ENCODE measurements around the gene TSC22D1.
"Not testable (repeated sequence)": the region's sequence is repeated elsewhere in the genome, so short reads cannot be mapped to it uniquely, and the experiment has no call there.

TSC22D1 gene

GRCh38 chr13:44549476-44549875 lies 26.7 kb downstream of the TSC22D1 start:
- no peaks in the 10 kb centered on the region for H3K9me3 Mint-ChIP-seq
- CTCF ChIA-PET = no interaction called here
- no peak for DNase-seq
- H3K27ac Mint-ChIP-seq = no peak overlapping the region
- no peaks in the 10 kb centered on the region for H3K27me3 Mint-ChIP-seq
- no peaks in the 10 kb centered on the region for H3K36me3 Mint-ChIP-seq
- H3K4me1 Mint-ChIP-seq = no peaks in the 10 kb centered on the region
- no peak overlapping the region for H3K4me3 Mint-ChIP-seq

GRCh38 chr13:44546164-44546563 lies 30.0 kb downstream of the TSC22D1 start:
- Mint-ChIP-seq H3K4me3 (no peak overlapping the region), H3K27ac (no peak overlapping the region), H3K27me3 (no peaks in the 10 kb centered on the region), H3K4me1 (no peaks in the 10 kb centered on the region), H3K36me3 (no peaks in the 10 kb centered on the region), H3K9me3 (no peaks in the 10 kb centered on the region)
- no peak for DNase-seq
- CTCF ChIA-PET = no interaction called here

GRCh38 chr13:44543369-44543768 lies 32.8 kb downstream of the TSC22D1 start:
- no peak for DNase-seq
- Mint-ChIP-seq H3K27ac (no peak overlapping the region), H3K4me1 (no peaks in the 10 kb centered on the region), H3K36me3 (peaks cover 2% of the 10 kb centered on the region), H3K9me3 (no peaks in the 10 kb centered on the region), H3K27me3 (no peaks in the 10 kb centered on the region), H3K4me3 (no peak overlapping the region)
- CTCF ChIA-PET = no interaction called here

- CTCF ChIA-PET = no interaction called here
- Mint-ChIP-seq H3K4me1 (peaks cover 1% of the 10 kb centered on the region), H3K27ac (no peak overlapping the region), H3K9me3 (no peaks in the 10 kb centered on the region), H3K27me3 (no peaks in the 10 kb centered on the region), H3K36me3 (peaks cover 3% of the 10 kb centered on the region), H3K4me3 (no peak overlapping the region)
- DNase-seq = no peak
These were observed 33.8 kb downstream of the TSC22D1 start for GRCh38 chr13:44542361-44542760.

GRCh38 chr13:44541601-44542000 lies 34.5 kb downstream of the TSC22D1 start:
- no peak overlapping the region for H3K27ac Mint-ChIP-seq
- CTCF ChIA-PET = no interaction called here

GRCh38 chr13:44540761-44541434 lies 35.2 kb downstream of the TSC22D1 start:
- no peaks in the 10 kb centered on the region for H3K9me3 Mint-ChIP-seq
- peaks cover 3% of the 10 kb centered on the region for H3K4me1 Mint-ChIP-seq
- no peaks in the 10 kb centered on the region for H3K27me3 Mint-ChIP-seq
- no peak overlapping the region for H3K4me3 Mint-ChIP-seq
- CTCF ChIA-PET = no interaction called here
- H3K27ac Mint-ChIP-seq = no peak overlapping the region
- no peak for DNase-seq
- H3K36me3 Mint-ChIP-seq = peaks cover 3% of the 10 kb centered on the region

More at GRCh38 chr13:44541601-44542000, 34.5 kb downstream of the TSC22D1 start:
- peaks cover 3% of the 10 kb centered on the region for H3K36me3 Mint-ChIP-seq
- no peak for DNase-seq
- H3K9me3 Mint-ChIP-seq = no peaks in the 10 kb centered on the region
- H3K4me3 Mint-ChIP-seq = no peak overlapping the region
- peaks cover 3% of the 10 kb centered on the region for H3K4me1 Mint-ChIP-seq
- no peaks in the 10 kb centered on the region for H3K27me3 Mint-ChIP-seq

- no peak for DNase-seq
- H3K9me3 Mint-ChIP-seq = no peaks in the 10 kb centered on the region
- H3K36me3 Mint-ChIP-seq = peaks cover 3% of the 10 kb centered on the region
- H3K4me1 Mint-ChIP-seq = peaks cover 3% of the 10 kb centered on the region
- no peaks in the 10 kb centered on the region for H3K27me3 Mint-ChIP-seq
- no peak overlapping the region for H3K4me3 Mint-ChIP-seq
- CTCF ChIA-PET = no interaction called here
- H3K27ac Mint-ChIP-seq = no peak overlapping the region
These were observed 38.9 kb downstream of the TSC22D1 start for GRCh38 chr13:44537248-44537647.

GRCh38 chr13:44523146-44524015 lies 52.7 kb downstream of the TSC22D1 start:
- H3K9me3 Mint-ChIP-seq = no peaks in the 10 kb centered on the region
- H3K4me1 Mint-ChIP-seq = no peaks in the 10 kb centered on the region
- H3K4me3 Mint-ChIP-seq = no peak overlapping the region
- no peak overlapping the region for H3K27ac Mint-ChIP-seq
- DNase-seq = no peak
- no peaks in the 10 kb centered on the region for H3K36me3 Mint-ChIP-seq
- H3K27me3 Mint-ChIP-seq = no peaks in the 10 kb centered on the region
- CTCF ChIA-PET = interaction anchor here (0.7 kb wide), 1 partner anchor 51 kb away, joined by 3 read pairs; no protein-coding TSS in a partner anchor

GRCh38 chr13:44519642-44520041 lies 56.5 kb downstream of the TSC22D1 start:
- no peaks in the 10 kb centered on the region for H3K9me3 Mint-ChIP-seq
- no peak overlapping the region for H3K4me3 Mint-ChIP-seq
- no peak for DNase-seq
- H3K27me3 Mint-ChIP-seq = no peaks in the 10 kb centered on the region
- no peak overlapping the region for H3K27ac Mint-ChIP-seq
- H3K36me3 Mint-ChIP-seq = no peaks in the 10 kb centered on the region
- CTCF ChIA-PET = no interaction called here
- peaks cover 4% of the 10 kb centered on the region for H3K4me1 Mint-ChIP-seq

GRCh38 chr13:44516771-44517170 lies 59.4 kb downstream of the TSC22D1 start:
- H3K27me3 Mint-ChIP-seq = no peaks in the 10 kb centered on the region
- no peak overlapping the region for H3K27ac Mint-ChIP-seq
- H3K9me3 Mint-ChIP-seq = no peaks in the 10 kb centered on the region
- peaks cover 9% of the 10 kb centered on the region for H3K4me1 Mint-ChIP-seq
- H3K36me3 Mint-ChIP-seq = no peaks in the 10 kb centered on the region
- no peak overlapping the region for H3K4me3 Mint-ChIP-seq
- CTCF ChIA-PET = no interaction called here
- DNase-seq = no peak

GRCh38 chr13:44514278-44514677 lies 61.9 kb downstream of the TSC22D1 start:
- no peak for DNase-seq
- CTCF ChIA-PET = no interaction called here
- H3K36me3 Mint-ChIP-seq = no peaks in the 10 kb centered on the region
- H3K27ac Mint-ChIP-seq = no peak overlapping the region
- no peaks in the 10 kb centered on the region for H3K9me3 Mint-ChIP-seq
- peaks cover 9% of the 10 kb centered on the region for H3K4me1 Mint-ChIP-seq
- no peaks in the 10 kb centered on the region for H3K27me3 Mint-ChIP-seq
- H3K4me3 Mint-ChIP-seq = no peak overlapping the region

GRCh38 chr13:44509853-44510252 lies 66.3 kb downstream of the TSC22D1 start:
- CTCF ChIA-PET, H3K4me3 Mint-ChIP-seq, H3K36me3 Mint-ChIP-seq, H3K4me1 Mint-ChIP-seq, H3K27me3 Mint-ChIP-seq, DNase-seq, H3K9me3 Mint-ChIP-seq, H3K27ac Mint-ChIP-seq: not testable (repeated sequence)

- H3K27ac Mint-ChIP-seq = no peak overlapping the region
- no peak overlapping the region for H3K4me3 Mint-ChIP-seq
- no peaks in the 10 kb centered on the region for H3K9me3 Mint-ChIP-seq
- CTCF ChIA-PET = interaction anchor here (1.0 kb wide), 1 partner anchor 26 kb away, joined by 3 read pairs; no protein-coding TSS in a partner anchor
- H3K27me3 Mint-ChIP-seq = peaks cover 3% of the 10 kb centered on the region
- no peak for DNase-seq
- no peaks in the 10 kb centered on the region for H3K4me1 Mint-ChIP-seq
- H3K36me3 Mint-ChIP-seq = no peaks in the 10 kb centered on the region
These were observed 67.5 kb downstream of the TSC22D1 start for GRCh38 chr13:44508562-44509077.

GRCh38 chr13:44507639-44508038 lies 68.5 kb downstream of the TSC22D1 start:
- H3K27ac Mint-ChIP-seq = no peak overlapping the region
- CTCF ChIA-PET = interaction anchor here (0.7 to 1.0 kb wide), 2 partner anchors 10 to 25 kb away, joined by 3 read pairs; no protein-coding TSS in a partner anchor
- no peak for DNase-seq

GRCh38 chr13:44506719-44507118 lies 69.4 kb downstream of the TSC22D1 start:
- Mint-ChIP-seq H3K9me3 (no peaks in the 10 kb centered on the region), H3K36me3 (no peaks in the 10 kb centered on the region), H3K4me3 (no peak overlapping the region), H3K27me3 (peaks cover 3% of the 10 kb centered on the region), H3K27ac (no peak overlapping the region), H3K4me1 (no peaks in the 10 kb centered on the region)
- no peak for DNase-seq
- CTCF ChIA-PET = no interaction called here

More at GRCh38 chr13:44507639-44508038, 68.5 kb downstream of the TSC22D1 start:
- Mint-ChIP-seq H3K9me3 (no peaks in the 10 kb centered on the region), H3K4me1 (no peaks in the 10 kb centered on the region), H3K27me3 (peaks cover 3% of the 10 kb centered on the region), H3K4me3 (no peak overlapping the region), H3K36me3 (no peaks in the 10 kb centered on the region)
